Kidney epithelial cell (primary cell): ENCODE data around the gene ITPRIPL2. TPM values are rescaled to one million over a fixed set of nuclear protein-coding genes. Genes with fewer than 3 reads are reported as not detected.

ENCODE experiments used
- DNase-seq: peaks from one replicate; pipeline ENCODE4 v3.0.0-alpha.2; 2010; ENCODE audit warnings: low read depth
- H3K27me3 ChIP-seq: 2 replicates; pipeline ENCODE4 v1.6.0; 2011; ENCODE audit warnings: low read length; ENCODE audit not compliant: control insufficient read depth, insufficient read depth
- H3K36me3 ChIP-seq: 2 replicates; pipeline ENCODE4 v1.5.1; 2011; ENCODE audit warnings: low read length; ENCODE audit not compliant: control insufficient read depth, insufficient read depth
- H3K4me3 ChIP-seq: 2 replicates; pipeline ENCODE4 v1.5.1; 2011; ENCODE audit warnings: low read depth, mild to moderate bottlenecking, control low read depth, low read length
- CTCF ChIP-seq: IDR thresholded peaks from 2 replicates; pipeline ENCODE4 v1.5.1; 2011; ENCODE audit warnings: mild to moderate bottlenecking, moderate library complexity, low read length, control low read depth, inconsistent platforms; ENCODE audit not compliant: insufficient read depth, poor library complexity, severe bottlenecking
- total RNA-seq: library from RNA; depleted of rRNA; stranded (reverse); fragments of >200 nt; gene quantifications from 2 replicates; pipeline ENCODE4 v1.2.3, GENCODE V29; 2015

Gene ITPRIPL2
- total RNA-seq, 1 donor from 2014 or later = 71.8 TPM

- H3K27me3 ChIP-seq = no peaks in the 10 kb centered on the region
- DNase-seq = no peak
- H3K4me3 ChIP-seq = no peak overlapping the region
- H3K36me3 ChIP-seq = peaks cover 1% of the 10 kb centered on the region
- TF ChIP-seq CTCF = no peak
Measured at GRCh38 chr16:19123535-19124178, 9.9 kb downstream of the ITPRIPL2 start.

GRCh38 chr16:19126300-19126699, 12.5 kb downstream of the ITPRIPL2 start:
- no peak for TF ChIP-seq CTCF

GRCh38 chr16:19127205-19127604, 13.4 kb downstream of the ITPRIPL2 start:
- Histone ChIP-seq H3K4me3 (no peak overlapping the region), H3K27me3 (no peaks in the 10 kb centered on the region), H3K36me3 (no peaks in the 10 kb centered on the region)
- no peak for TF ChIP-seq CTCF
- DNase-seq = no peak

More at GRCh38 chr16:19126300-19126699, 12.5 kb downstream of the ITPRIPL2 start:
- no peaks in the 10 kb centered on the region for H3K27me3 ChIP-seq
- H3K4me3 ChIP-seq = no peak overlapping the region
- peaks cover 1% of the 10 kb centered on the region for H3K36me3 ChIP-seq
- no peak for DNase-seq

GRCh38 chr16:19127674-19128131, 13.9 kb downstream of the ITPRIPL2 start:
- no peaks in the 10 kb centered on the region for H3K36me3 ChIP-seq
- no peak for DNase-seq
- H3K4me3 ChIP-seq = no peak overlapping the region
- no peaks in the 10 kb centered on the region for H3K27me3 ChIP-seq
- no peak for TF ChIP-seq CTCF

GRCh38 chr16:19128454-19129200, 14.9 kb downstream of the ITPRIPL2 start:
- Histone ChIP-seq H3K27me3 (no peaks in the 10 kb centered on the region), H3K36me3 (no peaks in the 10 kb centered on the region), H3K4me3 (no peak overlapping the region)
- DNase-seq = no peak
- no peak for TF ChIP-seq CTCF
